ENCODE results near the gene RAB36. TPM values are rescaled to one million over a fixed set of nuclear protein-coding genes. Genes with fewer than 3 reads are reported as not detected.
A peak's percentile ranks its signal among the peaks of the same experiment; 100 is the strongest.

Gene RAB36
- total and polyA plus RNA-seq, 9 of the 15 experiments (the other 6 are each of a cell fraction or from before 2014, with no cell fraction given), result 0.04 to 0.50 (median 0.08) TPM; not detected in 3

DNA sequence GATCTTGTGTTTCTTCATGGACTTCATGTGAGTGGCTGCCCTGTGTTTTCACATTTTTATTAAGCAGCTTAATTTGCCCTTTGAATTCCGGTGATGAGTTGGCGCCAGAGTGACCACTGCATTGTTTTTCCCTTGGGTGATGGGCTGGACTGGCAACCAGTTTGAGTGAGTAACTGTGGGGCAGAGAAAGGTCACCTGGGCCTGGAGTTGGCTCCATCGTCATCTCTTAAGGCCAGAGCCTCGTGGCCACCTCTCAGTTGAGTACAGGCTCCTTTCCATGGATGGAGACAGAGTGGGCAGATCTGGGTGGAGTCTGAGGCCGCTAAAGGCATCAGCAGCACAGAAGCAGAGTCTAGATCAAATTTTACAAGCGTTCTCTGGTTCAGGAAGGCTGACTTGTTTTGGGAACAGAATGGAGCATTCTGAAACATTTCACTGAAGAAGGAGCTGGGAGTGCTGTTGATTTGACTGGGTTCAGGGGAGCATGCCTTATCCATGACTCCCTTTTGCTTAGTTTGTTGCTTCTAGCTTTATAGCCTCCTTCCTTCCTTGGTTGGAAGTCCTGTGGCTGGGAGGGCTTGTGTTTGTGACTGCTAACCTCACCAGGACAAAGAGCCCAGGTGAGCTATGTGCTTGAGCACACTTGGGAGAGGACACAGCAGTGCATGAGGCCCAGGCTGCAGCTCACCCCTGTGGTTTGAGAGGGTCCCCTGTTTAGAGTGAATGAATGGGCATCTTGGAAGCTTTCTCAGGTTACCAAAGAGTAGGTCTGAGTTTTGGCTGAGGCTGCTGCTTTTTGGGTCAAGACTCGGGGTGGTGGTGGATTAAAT is 42.8 kb downstream of the RAB36 start:
- ATAC-seq (peak; percentile 3; the same call in 2 of the 3 replicates), DNase-seq (ENCODE audit: extremely low read depth in 1 of 4, low spot score in 3 of 4) (peak in 1 of 4 experiments; percentile 66), FAIRE-seq (no peak)
- WGBS (ENCODE audit: insufficient coverage, low coverage, missing lambda C conversion rate), result 84% methylated on average over 7 of the region's 7 CpGs
- BruUV-seq (replicated peaks), result no TSS peak
- 0 out of 3 replicates have a peak overlapping the region, but pooled peaks have one; percentile 0 for H3K27ac ChIP-seq (ENCODE audit: extremely low read depth, low read depth, low read length)
- no peaks in the 10 kb centered on the region for H3K9me3 ChIP-seq (replicated peaks; ENCODE audit: control insufficient read depth, insufficient read depth, low read depth, low read length)
- peaks cover 43% of the 10 kb centered on the region for H3K9me1 ChIP-seq (ENCODE audit: control insufficient read depth, insufficient read depth, low read length)
- ChIA-PET POLR2A (interaction anchor here (0.7 to 86.5 kb wide), 10 partner anchors 2 to 94 kb away, joined by 3 to 3476 read pairs (median 5); partner anchors contain the start of genes BCR and RAB36), CTCF (ENCODE audit: low intra/inter-chr PET ratio) (no interaction called here)
- in situ Hi-C loops (cut with MboI), result no loop called here
- peaks cover 97% of the 10 kb centered on the region for H3K79me2 ChIP-seq (ENCODE audit: control insufficient read depth, insufficient read depth, low read length)
- no peaks in the 10 kb centered on the region for H3K27me3 ChIP-seq (ENCODE audit: control insufficient read depth in 2 of 2, insufficient read depth in 2 of 2, low read length in 2 of 2)
- peaks cover 64% of the 10 kb centered on the region for H4K20me1 ChIP-seq (replicated peaks; ENCODE audit: control insufficient read depth, insufficient read depth, low read length)
- H3K4me2 ChIP-seq (ENCODE audit: insufficient read depth, low read length), result no peak overlapping the region
- H3K9ac ChIP-seq (ENCODE audit: insufficient read depth in 1 of 2, low read depth in 2 of 2, low read length in 2 of 2), result peak overlapping the region in 1 of 2 experiments; percentile 7; a peak in 1 of 4 replicates
- peaks cover 38 to 44% of the 10 kb centered on the region in 2 experiments for H3K4me1 ChIP-seq (replicated peaks in 1 of 2; ENCODE audit: control insufficient read depth in 2 of 2, insufficient read depth in 2 of 2, low read length in 2 of 2)
- no peak overlapping the region for H2AFZ ChIP-seq (ENCODE audit: low read depth, low read length)
- intact Hi-C loops (cut with micrococcal nuclease), result no loop called here
- peaks cover 79% of the 10 kb centered on the region for H3K36me3 ChIP-seq (ENCODE audit: control insufficient read depth, insufficient read depth, low read length)
- H3K4me3 ChIP-seq, result no peak overlapping the region
- TF ChIP-seq, protein P1, sequence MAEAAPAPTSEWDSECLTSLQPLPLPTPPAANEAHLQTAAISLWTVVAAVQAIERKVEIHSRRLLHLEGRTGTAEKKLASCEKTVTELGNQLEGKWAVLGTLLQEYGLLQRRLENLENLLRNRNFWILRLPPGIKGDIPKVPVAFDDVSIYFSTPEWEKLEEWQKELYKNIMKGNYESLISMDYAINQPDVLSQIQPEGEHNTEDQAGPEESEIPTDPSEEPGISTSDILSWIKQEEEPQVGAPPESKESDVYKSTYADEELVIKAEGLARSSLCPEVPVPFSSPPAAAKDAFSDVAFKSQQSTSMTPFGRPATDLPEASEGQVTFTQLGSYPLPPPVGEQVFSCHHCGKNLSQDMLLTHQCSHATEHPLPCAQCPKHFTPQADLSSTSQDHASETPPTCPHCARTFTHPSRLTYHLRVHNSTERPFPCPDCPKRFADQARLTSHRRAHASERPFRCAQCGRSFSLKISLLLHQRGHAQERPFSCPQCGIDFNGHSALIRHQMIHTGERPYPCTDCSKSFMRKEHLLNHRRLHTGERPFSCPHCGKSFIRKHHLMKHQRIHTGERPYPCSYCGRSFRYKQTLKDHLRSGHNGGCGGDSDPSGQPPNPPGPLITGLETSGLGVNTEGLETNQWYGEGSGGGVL (CRISPR knock-in tag; IDR thresholded peaks at IDR 0.05), result no peak
- no peak for TF ChIP-seq HMG20B (CRISPR knock-in tag; IDR thresholded peaks at IDR 0.05)
- TF ChIP-seq ZNF175 (CRISPR knock-in tag; IDR thresholded peaks at IDR 0.05; ENCODE audit: low read depth), result no peak
- no peak for TF ChIP-seq EWSR1 (IDR thresholded peaks at IDR 0.05; ENCODE audit: borderline replicate concordance, low read depth, partially characterized antibody)
- TF ChIP-seq, protein P2, sequence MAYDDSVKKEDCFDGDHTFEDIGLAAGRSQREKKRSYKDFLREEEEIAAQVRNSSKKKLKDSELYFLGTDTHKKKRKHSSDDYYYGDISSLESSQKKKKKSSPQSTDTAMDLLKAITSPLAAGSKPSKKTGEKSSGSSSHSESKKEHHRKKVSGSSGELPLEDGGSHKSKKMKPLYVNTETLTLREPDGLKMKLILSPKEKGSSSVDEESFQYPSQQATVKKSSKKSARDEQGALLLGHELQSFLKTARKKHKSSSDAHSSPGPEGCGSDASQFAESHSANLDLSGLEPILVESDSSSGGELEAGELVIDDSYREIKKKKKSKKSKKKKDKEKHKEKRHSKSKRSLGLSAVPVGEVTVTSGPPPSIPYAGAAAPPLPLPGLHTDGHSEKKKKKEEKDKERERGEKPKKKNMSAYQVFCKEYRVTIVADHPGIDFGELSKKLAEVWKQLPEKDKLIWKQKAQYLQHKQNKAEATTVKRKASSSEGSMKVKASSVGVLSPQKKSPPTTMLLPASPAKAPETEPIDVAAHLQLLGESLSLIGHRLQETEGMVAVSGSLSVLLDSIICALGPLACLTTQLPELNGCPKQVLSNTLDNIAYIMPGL (CRISPR knock-in tag; IDR thresholded peaks at IDR 0.05), result peak; percentile 45; the same call in 1 of the 2 replicates
- TF ChIP-seq, protein P3, sequence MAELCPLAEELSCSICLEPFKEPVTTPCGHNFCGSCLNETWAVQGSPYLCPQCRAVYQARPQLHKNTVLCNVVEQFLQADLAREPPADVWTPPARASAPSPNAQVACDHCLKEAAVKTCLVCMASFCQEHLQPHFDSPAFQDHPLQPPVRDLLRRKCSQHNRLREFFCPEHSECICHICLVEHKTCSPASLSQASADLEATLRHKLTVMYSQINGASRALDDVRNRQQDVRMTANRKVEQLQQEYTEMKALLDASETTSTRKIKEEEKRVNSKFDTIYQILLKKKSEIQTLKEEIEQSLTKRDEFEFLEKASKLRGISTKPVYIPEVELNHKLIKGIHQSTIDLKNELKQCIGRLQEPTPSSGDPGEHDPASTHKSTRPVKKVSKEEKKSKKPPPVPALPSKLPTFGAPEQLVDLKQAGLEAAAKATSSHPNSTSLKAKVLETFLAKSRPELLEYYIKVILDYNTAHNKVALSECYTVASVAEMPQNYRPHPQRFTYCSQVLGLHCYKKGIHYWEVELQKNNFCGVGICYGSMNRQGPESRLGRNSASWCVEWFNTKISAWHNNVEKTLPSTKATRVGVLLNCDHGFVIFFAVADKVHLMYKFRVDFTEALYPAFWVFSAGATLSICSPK (IDR thresholded peaks at IDR 0.05; ENCODE audit: borderline replicate concordance), result no peak
- TF ChIP-seq, protein P4, sequence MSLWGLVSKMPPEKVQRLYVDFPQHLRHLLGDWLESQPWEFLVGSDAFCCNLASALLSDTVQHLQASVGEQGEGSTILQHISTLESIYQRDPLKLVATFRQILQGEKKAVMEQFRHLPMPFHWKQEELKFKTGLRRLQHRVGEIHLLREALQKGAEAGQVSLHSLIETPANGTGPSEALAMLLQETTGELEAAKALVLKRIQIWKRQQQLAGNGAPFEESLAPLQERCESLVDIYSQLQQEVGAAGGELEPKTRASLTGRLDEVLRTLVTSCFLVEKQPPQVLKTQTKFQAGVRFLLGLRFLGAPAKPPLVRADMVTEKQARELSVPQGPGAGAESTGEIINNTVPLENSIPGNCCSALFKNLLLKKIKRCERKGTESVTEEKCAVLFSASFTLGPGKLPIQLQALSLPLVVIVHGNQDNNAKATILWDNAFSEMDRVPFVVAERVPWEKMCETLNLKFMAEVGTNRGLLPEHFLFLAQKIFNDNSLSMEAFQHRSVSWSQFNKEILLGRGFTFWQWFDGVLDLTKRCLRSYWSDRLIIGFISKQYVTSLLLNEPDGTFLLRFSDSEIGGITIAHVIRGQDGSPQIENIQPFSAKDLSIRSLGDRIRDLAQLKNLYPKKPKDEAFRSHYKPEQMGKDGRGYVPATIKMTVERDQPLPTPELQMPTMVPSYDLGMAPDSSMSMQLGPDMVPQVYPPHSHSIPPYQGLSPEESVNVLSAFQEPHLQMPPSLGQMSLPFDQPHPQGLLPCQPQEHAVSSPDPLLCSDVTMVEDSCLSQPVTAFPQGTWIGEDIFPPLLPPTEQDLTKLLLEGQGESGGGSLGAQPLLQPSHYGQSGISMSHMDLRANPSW (CRISPR knock-in tag; IDR thresholded peaks at IDR 0.05), result peak; percentile 91

Measured in K562 (cell line).